Measurements from ENCODE around the gene SPON1.
"Not testable (repeated sequence)": the region's sequence is repeated elsewhere in the genome, so short reads cannot be mapped to it uniquely, and the experiment has no call there.

Gene SPON1

DNA sequence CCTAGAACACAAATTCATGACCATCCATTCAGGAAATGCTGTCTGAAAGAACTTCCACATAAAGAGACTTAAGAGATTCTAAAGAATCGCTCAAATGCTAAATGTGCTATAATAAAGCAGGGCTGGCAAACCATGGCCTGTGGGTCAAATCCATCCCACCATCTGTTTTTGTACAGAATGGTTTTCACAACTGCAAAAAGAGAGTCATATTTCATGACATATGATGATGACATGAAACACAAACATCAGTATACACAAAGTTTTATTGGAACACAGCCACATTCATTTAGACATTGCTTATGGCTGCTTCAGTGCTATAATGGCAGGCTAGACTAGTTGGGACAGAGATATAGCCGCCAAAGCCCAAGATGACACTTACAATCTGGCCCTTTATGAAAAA is 311.4 kb downstream of the SPON1 start:
- no peak for DNase-seq (ENCODE audit: low read depth)

DNA sequence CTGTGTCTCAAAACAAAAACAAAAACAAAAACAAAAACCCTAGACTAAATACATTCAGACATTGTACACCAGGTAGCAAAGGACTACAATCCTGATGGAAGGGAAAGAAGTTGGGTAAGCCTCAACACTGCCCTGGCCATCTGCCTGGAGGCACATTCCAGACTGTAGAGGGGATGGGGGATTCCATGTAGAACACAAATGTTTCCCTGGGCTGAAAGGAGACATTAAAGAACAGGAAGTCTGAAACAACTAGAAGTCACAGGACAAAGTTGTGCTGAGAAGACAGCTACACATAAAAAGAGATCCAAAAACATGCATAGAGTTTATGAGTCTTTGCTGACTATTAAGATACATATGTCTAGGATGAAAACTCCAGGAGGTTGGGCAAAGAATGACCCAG is 312.6 kb downstream of the SPON1 start:
- no peak for DNase-seq (ENCODE audit: low read depth)

DNA sequence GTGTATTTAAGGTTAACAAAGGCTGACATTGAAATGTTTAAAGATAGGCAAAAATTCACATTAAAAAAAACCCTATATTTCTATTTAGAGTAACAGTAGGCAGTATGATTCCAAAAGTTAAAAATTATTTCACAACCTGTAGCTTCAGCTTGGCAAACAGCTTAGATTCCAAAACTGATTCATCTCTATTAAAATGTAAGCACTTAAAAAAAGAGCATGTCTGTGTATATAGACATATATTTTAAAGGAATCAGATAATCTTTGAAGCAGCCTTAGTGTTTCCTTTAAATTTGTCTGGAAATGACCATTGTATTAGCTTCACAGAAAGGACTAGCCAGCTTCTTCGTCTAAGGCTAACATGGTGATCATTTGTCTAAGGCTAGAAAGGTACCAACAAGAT is 316.3 kb downstream of the SPON1 start:
- not testable (repeated sequence) for DNase-seq (ENCODE audit: low read depth)

DNA sequence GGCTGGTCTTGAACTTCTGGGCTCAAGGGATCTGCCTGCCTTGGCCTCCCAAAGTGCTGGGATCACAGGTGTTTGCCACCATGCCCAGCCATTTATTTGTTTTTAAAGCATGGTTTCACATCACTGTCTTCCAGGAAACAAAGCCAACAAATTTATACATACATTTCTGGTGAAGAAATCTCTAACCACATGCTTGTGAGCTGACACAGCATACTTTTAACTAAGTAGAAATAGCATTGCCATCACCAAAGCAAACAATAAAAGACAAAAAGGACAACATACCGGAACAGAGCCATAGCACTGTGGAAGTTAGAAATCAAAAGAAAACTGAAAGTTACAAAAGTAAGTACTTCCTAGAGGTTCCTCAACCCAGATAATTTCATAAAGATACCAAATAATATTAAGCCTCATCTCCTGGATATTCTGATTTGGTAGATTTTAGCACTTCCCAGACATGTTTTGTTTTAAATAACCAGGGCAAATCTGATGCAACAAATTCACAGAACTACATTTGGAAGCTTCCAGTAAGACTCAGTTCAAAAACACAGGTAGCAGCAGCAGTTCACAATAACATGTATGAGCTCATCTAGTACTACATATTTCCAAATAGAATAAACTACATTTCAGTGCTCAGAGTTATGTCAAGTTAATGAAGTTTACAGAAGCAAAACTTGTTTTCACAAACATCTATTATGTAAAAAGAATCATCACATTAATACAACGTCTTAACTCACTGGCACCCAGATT is 325.8 kb downstream of the SPON1 start:
- no peak for DNase-seq (ENCODE audit: low read depth)

DNA sequence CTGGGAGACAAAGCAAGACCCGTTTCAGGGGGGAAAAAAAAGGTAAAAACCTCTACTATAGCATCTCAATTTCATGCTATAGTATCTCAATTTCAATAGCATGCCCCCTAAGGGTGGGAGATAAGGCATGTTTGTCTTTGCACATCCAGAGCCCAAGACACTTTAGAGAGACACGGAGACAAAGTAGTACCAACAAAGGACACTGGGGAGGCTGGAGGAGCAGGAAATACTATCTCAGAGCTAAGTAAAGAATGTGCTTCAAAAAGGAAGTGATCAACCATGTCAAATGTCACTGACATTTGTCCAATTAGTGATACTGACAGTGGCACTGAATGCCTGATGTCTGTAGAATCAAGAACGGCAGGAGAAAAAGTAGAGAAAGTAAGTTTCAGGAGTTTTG is 327.9 kb downstream of the SPON1 start:
- DNase-seq (ENCODE audit: low read depth) = no peak

DNA sequence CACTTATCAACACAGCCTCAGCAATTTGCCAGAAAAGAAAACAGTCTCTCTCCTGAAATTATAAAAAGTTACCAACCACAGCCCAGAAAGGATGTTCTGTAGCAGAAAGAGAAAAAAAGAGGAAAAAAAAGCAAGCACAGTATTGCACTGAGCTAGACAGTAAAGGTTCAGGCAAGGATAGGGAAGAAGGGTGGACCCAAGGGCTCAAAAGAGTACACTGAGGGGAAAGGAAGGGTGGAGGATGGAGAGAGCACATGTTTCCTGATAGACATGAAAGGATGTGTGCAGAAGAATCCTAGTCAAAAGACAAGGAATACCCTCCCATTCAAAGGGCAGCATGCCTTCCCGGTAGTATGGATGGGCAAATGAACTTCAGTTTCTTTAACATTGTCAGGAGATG is 337.4 kb downstream of the SPON1 start:
- DNase-seq (ENCODE audit: low read depth) = no peak

DNA sequence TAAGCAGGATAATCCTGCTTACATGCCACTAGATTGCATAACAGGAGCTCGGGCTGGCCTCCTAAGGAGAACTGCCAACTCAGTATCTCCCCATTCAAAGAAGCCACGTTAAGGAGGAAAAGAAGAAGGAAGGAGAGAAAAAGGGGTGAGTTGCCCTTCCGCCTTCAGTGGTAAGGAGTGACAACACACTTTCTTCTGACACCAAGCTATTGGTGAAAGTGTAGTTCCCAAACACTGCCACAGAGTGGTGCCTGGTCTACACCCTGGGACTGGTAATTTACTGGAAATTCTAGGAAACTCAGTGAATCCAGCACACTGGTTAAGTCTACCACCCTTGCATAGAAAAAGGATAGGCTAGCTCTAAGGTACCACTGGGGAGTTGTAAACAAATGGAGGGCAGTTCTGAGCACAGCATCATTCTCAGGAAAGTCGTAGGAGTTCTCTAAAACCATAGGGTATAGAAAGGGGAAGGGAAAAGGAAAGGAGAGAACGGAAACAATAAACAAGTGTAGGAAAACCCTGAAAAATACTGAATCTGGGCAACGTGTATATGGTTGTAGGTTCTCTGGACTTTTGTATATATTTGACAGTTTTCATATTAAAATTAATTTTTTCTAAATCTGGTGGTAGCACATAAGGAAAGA is 338.3 kb downstream of the SPON1 start:
- peak; percentile 32 for DNase-seq (ENCODE audit: low read depth)

DNA sequence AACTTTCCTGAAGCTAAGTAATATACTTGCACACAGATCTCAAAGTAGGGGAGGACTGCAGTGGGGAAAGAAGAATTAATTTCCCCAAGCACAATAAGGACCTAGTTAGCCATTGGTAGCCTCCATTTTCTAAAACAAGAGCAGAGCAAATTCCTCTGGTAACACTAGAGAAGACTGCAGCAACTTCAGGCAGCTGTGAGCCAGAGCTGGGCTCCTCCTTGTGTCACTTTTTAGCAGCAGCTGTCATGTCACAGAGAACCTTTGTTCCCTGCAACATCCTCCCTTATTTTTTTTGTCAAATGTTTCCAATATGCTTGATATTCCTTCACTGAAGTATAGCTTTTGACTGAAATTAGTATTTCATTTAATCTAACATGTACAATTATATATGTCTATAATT is 342.1 kb downstream of the SPON1 start:
- no peak for DNase-seq (ENCODE audit: low read depth)

DNA sequence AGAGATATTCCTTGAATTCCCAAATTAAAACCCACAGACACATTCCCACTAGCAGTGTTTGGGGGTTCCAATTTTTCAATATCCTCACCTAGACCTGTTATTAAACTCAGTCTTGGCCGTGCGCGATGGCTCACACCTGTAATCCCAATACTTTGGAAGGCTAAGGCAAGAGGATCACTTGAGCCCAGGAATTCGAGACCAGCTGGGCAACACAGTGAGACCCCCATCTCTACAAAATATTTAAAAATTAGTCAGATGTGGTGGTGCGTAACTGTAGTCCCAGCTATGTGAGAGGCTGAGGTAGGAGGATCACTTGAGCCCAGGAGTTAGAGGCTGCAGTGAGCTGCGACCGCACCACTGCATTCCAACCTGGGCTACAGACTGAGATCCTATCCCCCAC is 343.1 kb downstream of the SPON1 start:
- no peak for DNase-seq (ENCODE audit: low read depth)

DNA sequence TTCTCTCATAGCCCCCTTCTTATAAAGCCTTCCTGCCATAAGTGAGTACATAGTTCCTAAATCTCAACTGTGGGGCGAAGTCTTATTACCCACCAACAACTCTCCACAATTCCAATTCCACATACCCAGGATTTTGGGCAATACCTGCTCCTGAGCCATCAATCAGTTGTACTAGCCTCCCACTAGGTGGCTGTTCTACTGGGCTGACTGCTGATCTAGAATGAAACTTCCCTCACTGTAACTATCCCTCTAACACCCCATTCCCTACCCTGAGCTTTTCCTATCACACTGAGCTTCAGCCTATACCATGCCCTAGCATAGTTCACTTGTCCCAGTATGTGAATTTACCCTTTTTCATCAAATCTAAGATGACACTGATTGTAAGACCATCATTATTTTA is 344.0 kb downstream of the SPON1 start:
- DNase-seq (ENCODE audit: low read depth) = no peak

DNA sequence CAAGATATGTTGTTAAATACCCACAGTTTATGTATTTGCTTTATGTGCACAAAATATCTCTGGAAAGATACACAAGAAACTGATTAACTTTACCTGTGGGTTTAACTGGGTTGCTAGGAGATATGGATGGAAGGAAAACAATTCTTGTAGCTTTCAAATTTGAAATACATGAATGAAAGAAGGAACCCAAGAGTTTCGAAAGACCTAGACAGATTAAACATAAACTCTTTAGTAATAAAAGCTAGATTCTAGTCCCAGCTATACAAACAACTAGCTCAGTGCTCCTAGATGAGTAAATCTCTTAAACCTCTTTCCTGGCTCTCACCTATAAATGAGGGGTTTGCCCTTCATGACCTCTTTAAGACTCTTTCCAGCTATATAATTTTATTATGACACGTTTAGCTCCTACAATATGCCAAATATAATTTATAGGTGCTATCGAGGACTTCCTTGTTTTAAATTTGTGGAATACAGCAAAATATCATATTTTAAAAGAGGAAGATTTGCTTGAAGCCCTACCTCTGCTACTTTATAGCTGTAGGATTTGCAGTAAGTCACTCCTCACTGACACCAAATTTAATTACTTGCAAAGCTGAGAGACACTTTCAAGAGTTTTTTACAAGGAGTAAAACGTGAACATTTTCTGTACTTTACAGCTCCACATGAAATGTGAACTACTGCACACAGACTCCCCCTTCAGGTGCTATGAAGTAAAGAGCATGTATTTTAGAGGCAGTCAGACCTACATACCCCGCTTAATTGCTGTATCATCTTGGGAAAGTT is 345.8 kb downstream of the SPON1 start:
- DNase-seq (ENCODE audit: low read depth) = no peak

DNA sequence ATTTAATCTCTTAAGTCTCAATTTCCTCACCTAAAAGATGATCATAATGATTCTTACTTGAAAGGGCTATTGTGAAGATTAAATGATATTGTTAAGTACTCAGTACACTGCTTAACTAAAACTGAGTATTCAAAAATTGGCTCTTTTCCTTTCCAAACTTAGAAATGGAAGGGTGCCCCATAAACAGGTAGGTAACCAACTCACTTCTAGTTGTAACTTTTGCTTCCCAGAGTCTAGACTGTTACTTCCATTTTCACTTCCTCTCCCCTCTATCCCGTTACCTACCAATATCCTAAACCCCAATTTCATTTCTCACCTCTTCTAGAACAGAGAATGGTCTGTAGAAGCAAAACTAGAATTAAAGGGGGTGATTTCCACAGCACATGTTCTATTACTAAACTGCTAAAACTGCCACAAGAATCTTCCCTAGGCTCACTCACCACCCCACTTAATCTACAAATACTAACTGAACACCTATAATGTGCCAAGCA is 346.4 kb downstream of the SPON1 start:
- DNase-seq (ENCODE audit: low read depth) = no peak

DNA sequence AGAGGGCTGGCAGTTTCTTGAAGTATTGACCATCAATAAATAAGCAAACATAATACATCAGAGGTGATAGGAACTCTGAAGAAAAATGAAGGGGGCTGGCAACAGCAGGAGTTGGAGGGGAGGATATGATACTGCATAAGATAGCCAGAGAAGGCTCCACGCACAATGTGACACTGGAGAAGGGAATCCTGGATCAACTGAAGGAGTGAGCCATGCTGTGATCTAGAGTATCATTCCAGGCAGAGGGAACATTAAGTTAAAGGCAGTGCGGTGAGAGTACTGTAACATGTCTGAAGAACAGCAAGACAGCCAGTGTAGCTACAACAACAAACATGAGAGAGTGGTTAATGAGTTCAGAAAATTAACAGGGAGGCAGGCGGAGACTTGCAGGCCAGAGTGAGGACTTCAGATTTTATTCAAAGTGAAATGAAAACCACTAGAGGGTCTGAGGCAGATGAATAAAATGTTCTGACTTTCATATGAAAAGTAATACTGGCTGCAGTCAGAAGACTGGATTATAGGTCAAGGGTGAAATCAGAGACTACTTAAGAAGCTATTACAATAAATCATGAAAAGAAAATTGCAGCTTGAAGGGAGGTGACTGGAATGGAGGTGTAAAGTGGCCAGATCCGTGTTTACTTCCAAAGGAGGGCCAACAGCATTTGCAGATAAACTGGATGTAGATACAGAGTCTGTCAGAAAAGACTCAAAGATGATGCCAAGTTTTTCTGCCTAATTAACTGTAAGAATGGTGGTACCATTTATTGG is 347.1 kb downstream of the SPON1 start:
- DNase-seq (ENCODE audit: low read depth) = no peak

DNA sequence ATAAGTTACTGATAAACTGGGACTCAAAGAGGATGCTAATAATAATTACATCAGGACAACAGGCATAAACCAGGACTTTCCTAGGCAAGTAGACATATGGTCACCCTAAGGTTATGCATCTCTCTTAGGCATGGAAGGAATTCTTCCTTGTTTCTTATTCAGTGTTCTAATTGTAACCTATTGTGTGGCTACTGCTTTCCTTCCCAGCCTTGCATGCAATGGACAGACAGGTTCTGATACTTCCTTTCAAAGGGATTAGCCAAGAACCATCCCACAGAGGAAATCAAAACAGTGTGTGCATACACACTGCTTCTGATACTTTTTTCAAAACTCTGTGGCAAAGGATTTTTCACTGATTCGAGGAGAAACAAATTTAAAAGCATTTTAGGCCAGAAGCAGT is 348.2 kb downstream of the SPON1 start:
- DNase-seq (ENCODE audit: low read depth) = no peak

DNA sequence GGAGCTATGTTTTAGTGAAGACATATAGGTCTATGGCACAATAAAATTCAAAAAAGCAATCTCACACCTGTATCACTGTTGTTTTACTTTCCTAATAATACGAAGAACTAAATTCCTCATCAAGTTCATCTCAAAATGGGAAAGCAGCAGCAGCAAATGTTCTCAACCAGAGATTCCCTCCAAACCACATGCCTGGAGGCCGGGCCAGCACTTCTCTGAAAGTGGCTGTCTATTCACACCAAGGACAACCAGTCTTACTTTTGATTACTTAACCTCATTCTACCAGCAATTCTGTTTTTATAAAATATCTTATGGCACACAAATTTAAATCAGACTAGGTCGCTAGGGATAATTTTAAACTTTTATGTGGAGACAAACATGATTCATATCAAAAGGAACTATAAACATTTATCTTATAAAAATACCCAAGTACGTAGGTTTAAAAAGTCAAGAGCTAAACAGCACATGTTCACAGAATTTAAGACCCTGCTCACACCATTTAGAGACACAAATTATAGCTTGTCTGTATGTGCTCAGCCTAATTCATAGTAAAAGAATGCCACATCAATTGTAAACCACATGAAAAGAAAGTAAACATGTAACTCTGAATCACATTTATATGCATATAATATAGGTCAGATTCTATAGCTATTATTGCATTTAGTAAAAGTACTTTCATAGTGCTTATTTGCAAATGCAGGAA is 350.4 kb downstream of the SPON1 start:
- no peak for DNase-seq (ENCODE audit: low read depth)

DNA sequence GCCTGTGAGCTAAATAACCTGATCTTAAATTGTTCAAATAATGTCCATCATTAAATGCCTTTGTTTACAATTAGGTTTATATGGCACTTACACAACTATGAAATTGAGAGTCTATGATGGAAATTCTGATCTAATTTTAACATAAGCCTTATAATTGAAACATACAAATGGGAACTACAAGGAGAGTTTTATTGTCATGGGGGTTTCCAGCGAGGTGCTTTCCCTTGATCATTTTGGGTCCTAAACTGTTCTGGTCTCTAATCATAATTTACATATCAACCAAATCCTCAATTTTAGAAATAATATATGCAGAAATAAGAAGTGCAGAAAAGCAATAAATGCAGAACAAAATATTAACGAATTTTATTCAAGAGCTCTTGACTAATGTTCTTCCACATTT is 351.6 kb downstream of the SPON1 start:
- DNase-seq (ENCODE audit: low read depth) = no peak

DNA sequence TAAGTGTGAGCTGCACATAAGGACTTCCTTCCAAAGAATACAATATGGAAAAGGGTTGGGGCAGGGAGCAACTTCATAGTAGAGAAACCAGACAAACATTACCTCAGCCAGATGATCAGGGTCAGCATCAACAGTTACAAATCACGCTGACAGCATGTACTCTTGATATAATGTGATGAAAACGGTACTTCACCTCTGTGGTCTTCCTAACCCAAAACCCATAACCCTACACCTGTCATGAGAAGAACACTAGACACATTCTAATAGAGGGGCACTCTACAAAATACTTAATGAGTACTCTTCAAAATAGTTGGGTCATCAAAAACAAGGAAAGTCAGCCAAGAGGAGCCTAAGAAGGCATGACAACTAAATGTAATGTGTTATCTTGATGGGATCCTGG is 352.6 kb downstream of the SPON1 start:
- no peak for DNase-seq (ENCODE audit: low read depth)

Measured in activated T-cell treated with anti-CD3 and anti-CD28 coated beads for 24 hours (primary cell).